Mammary epithelial cell (primary cell): ENCODE measurements around the gene INTS14.

Experiments
- CTCF ChIP-seq, 2 donors: IDR thresholded peaks in 1 of 2; conservative IDR thresholded peaks in 1 of 2; 2 replicates each; pipeline ENCODE4 v1.5.1; 2011 to 2012; ENCODE audit warnings: inconsistent platforms in 2 of 2, low read length in 2 of 2, mild to moderate bottlenecking in 2 of 2, control low read depth in 1 of 2, low read depth in 1 of 2; ENCODE audit not compliant: insufficient read depth in 1 of 2; ENCODE audit errors: extremely low read depth in 1 of 2
- EZH2 ChIP-seq: IDR thresholded peaks from 2 replicates; pipeline ENCODE4 v1.6.1; 2012; ENCODE audit warnings: low read length, inconsistent platforms, borderline replicate concordance

- TF ChIP-seq CTCF (conservative IDR thresholded peaks at IDR 0.05 in 1 of 2, IDR thresholded peaks at IDR 0.05 in 1 of 2; ENCODE audit: extremely low read depth in 1 of 2, insufficient read depth in 1 of 2, low read depth in 1 of 2, low read length in 2 of 2) (no peak), EZH2 (no peak)
Observed at GRCh38 chr15:65631503-65631902, 20.6 kb upstream of the INTS14 start.
